Transverse colon (tissue), 4 donors: ENCODE measurements around the gene XPO6.

Experiments
- CTCF ChIP-seq, 5 experiments: fragments of 200-600 bp in 3 of 5; fragments of 450-650 bp in 2 of 5; sonication (generic) in 3 of 5; IDR thresholded peaks; 1 replicate in 2 of 5; 2 replicates in 3 of 5; pipeline ENCODE4 v1.5.1; 2016 to 2017; ENCODE audit warnings: antibody characterized with exemption in 5 of 5, inconsistent platforms in 3 of 5, mild to moderate bottlenecking in 2 of 5, moderate library complexity in 1 of 5
- EP300 ChIP-seq: sonication (generic); formaldehyde crosslinking; IDR thresholded peaks from one replicate; pipeline ENCODE4 v1.6.1; 2017; ENCODE audit warnings: antibody characterized with exemption, low read depth
- POLR2A ChIP-seq: fragments of 450-650 bp; IDR thresholded peaks from one replicate; pipeline ENCODE4 v1.6.1; 2016; ENCODE audit warnings: antibody characterized with exemption, mild to moderate bottlenecking, moderate library complexity
- POLR2AphosphoS5 ChIP-seq, 3 donors: sonication (generic); formaldehyde crosslinking; IDR thresholded peaks; one replicate each; pipeline ENCODE4 v1.6.1; 2016; ENCODE audit warnings: antibody characterized with exemption in 3 of 3

- TF ChIP-seq POLR2A (no peak), CTCF (IDR thresholded peaks at IDR 0.05) (no peak), POLR2AphosphoS5 (IDR thresholded peaks at IDR 0.05) (no peak), EP300 (no peak)
Observed at GRCh38 chr16:28086186-28087139, 125.3 kb downstream of the XPO6 start.
